Measurements from ENCODE around the gene OR13A1.
"Not testable (repeated sequence)": the region's sequence is repeated elsewhere in the genome, so short reads cannot be mapped to it uniquely, and the experiment has no call there.

The OR13A1 gene

DNA sequence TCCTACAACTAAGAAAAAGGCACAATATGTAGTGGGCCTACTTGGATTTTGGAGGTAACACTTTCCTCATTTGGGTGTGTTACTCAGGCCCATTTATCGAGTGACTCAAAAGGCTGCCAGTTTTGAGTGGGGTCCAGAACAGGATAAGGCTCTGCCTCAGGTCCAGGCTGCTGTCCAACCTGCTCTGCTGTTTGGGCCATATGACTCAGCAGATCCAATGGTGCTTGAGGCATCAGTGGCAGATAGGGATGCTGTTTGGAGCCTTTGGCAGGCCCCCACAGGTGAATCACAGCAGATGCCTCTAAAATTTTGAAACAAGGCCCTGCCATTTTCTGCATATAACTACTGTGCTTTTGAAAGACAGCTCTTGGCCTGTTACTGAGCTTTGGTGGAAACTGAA is 24.5 kb upstream of the OR13A1 start:
- peaks cover 4% of the 10 kb centered on the region for H3K27me3 ChIP-seq (replicated peaks; ENCODE audit: control insufficient read depth, insufficient read depth, low read length, poor library complexity, severe bottlenecking)

DNA sequence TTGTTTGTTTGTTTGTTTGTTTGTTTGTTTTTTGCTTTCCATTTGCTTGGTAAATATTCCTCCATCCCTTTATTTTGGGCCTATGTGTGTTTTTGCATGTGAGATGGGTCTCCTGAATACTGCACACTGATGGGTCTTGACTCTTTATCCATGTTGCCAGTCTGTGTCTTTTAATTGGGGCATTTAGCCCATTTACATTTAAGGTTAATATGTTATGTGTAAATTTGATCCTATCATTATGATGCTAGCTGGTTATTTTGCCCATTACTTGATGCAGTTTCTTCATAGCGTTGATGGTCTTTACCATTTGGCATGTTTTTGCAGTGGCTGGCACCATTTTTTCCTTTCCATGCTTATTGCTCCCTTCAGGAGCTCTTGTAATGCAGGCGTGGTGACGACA is 16.4 kb upstream of the OR13A1 start:
- H3K4me1 ChIP-seq (ENCODE audit: control insufficient read depth, insufficient read depth, low read length, poor library complexity, severe bottlenecking); H3K27me3 ChIP-seq (replicated peaks; ENCODE audit: control insufficient read depth, insufficient read depth, low read length, poor library complexity, severe bottlenecking); H3K27ac ChIP-seq (ENCODE audit: insufficient read depth, low read length, poor library complexity, severe bottlenecking); H3K9me3 ChIP-seq (ENCODE audit: control insufficient read depth, low read length); H3K4me3 ChIP-seq (ENCODE audit: insufficient read depth, low read depth, low read length, poor library complexity, severe bottlenecking); H3K36me3 ChIP-seq (ENCODE audit: control insufficient read depth, insufficient read depth, low read length); DNase-seq: not testable (repeated sequence)

More for the DNA sequence above, 24.5 kb upstream of the OR13A1 start:
- H3K36me3 ChIP-seq (ENCODE audit: control insufficient read depth, insufficient read depth, low read length): no peaks in the 10 kb centered on the region
- no peak overlapping the region for H3K27ac ChIP-seq (ENCODE audit: insufficient read depth, low read length, poor library complexity, severe bottlenecking)
- H3K4me3 ChIP-seq (ENCODE audit: insufficient read depth, low read depth, low read length, poor library complexity, severe bottlenecking): no peak overlapping the region
- H3K4me1 ChIP-seq (ENCODE audit: control insufficient read depth, insufficient read depth, low read length, poor library complexity, severe bottlenecking): no peaks in the 10 kb centered on the region
- DNase-seq: no peak
- no peaks in the 10 kb centered on the region for H3K9me3 ChIP-seq (ENCODE audit: control insufficient read depth, low read length)

DNA sequence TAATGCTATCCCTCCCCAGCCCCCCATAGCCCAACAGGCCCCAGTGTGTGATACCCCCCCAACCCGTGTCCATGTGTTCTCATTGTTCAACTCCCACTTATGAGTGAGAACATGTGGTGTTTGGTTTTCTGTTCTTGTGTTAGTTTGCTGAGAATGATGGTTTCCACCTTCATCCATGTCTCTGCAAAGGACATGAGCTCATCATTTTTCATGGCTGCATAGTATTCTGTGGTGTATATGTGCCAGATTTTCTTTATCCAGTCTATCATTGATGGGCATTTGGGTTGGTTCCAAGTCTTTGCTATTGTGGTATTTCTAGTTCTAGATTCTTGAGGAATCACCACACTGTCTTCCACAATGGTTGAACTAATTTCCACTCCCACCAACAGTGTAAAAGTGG is 11.5 kb upstream of the OR13A1 start:
- not testable (repeated sequence) for H3K9me3 ChIP-seq (ENCODE audit: control insufficient read depth, low read length); H3K4me3 ChIP-seq (ENCODE audit: insufficient read depth, low read depth, low read length, poor library complexity, severe bottlenecking); DNase-seq; H3K27me3 ChIP-seq (replicated peaks; ENCODE audit: control insufficient read depth, insufficient read depth, low read length, poor library complexity, severe bottlenecking); H3K27ac ChIP-seq (ENCODE audit: insufficient read depth, low read length, poor library complexity, severe bottlenecking); H3K4me1 ChIP-seq (ENCODE audit: control insufficient read depth, insufficient read depth, low read length, poor library complexity, severe bottlenecking); H3K36me3 ChIP-seq (ENCODE audit: control insufficient read depth, insufficient read depth, low read length)

DNA sequence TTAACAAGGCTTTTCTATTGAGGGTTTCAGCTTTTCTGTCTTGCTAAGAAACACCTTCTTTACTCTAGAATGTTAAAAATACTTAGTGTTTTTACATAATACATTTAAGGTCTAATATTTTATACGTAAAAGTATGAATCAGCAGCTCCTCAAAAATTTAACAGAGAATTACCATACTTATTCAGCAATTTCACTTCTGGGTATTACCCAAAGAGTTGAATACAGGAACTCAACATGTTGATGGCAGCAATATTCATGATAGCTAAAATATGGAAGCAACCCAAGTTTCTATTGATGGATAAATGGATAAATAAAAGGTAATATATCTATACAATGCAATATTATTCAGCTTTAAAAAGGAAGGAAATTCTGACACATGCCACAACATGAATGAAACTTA is 9.7 kb upstream of the OR13A1 start:
- Histone ChIP-seq H3K4me1 (ENCODE audit: control insufficient read depth, insufficient read depth, low read length, poor library complexity, severe bottlenecking) (no peaks in the 10 kb centered on the region), H3K36me3 (ENCODE audit: control insufficient read depth, insufficient read depth, low read length) (no peaks in the 10 kb centered on the region), H3K9me3 (ENCODE audit: control insufficient read depth, low read length) (no peaks in the 10 kb centered on the region), H3K27ac (ENCODE audit: insufficient read depth, low read length, poor library complexity, severe bottlenecking) (no peak overlapping the region), H3K4me3 (ENCODE audit: insufficient read depth, low read depth, low read length, poor library complexity, severe bottlenecking) (no peak overlapping the region), H3K27me3 (replicated peaks; ENCODE audit: control insufficient read depth, insufficient read depth, low read length, poor library complexity, severe bottlenecking) (no peaks in the 10 kb centered on the region)
- DNase-seq: no peak

DNA sequence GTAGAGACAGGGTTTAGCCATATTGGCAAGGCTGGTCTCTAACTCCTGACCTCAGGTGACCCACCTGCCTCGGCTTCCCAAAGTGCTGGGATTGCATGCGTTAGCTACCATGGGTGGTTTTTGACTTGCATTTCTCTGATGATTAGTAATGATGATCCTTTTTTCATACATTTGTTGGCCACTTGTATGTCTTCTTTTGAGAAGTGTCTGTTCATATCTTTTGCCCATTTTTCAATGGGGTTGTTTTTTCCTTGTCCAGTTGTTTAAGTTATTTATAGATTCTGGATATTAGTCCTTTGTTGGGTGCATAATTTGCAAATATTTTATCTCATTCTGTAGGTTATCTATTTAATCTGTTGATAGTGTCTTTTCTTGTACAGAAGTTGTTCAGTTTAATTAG is 4.3 kb upstream of the OR13A1 start:
- no peak for DNase-seq
- H3K36me3 ChIP-seq (ENCODE audit: control insufficient read depth, insufficient read depth, low read length): no peaks in the 10 kb centered on the region
- H3K9me3 ChIP-seq (ENCODE audit: control insufficient read depth, low read length): no peaks in the 10 kb centered on the region
- H3K4me3 ChIP-seq (ENCODE audit: insufficient read depth, low read depth, low read length, poor library complexity, severe bottlenecking): no peak overlapping the region
- no peak overlapping the region for H3K27ac ChIP-seq (ENCODE audit: insufficient read depth, low read length, poor library complexity, severe bottlenecking)
- H3K4me1 ChIP-seq (ENCODE audit: control insufficient read depth, insufficient read depth, low read length, poor library complexity, severe bottlenecking): no peaks in the 10 kb centered on the region
- H3K27me3 ChIP-seq (replicated peaks; ENCODE audit: control insufficient read depth, insufficient read depth, low read length, poor library complexity, severe bottlenecking): no peaks in the 10 kb centered on the region

DNA sequence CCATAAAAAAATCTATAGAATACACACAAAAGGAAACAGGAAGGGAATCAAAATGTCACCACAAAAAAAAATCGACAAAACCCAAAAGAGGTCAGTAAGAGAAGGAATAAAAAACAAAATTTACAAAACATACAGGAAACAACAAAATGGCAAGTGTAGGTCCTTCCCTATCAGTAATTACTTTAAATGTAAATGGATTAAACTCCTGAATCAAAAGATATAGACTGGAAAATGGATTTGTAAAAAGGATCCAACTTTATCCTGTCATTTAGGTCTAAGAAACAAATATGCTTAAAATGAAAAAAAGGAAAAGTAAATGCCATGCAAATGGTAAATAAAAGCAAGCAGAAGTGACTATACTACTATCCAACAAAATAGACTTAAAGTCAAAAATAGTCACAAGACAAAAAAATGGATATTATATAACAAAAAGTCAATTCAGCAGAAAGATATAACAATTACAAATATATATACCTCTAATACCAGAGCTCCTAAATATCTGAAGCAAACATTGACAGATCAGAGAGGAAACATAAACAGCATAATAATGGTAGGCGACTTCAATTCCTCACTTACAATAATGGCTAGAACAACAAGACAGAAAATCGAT is 2.0 kb downstream of the OR13A1 start:
- H3K36me3 ChIP-seq (ENCODE audit: control insufficient read depth, insufficient read depth, low read length): no peaks in the 10 kb centered on the region
- no peaks in the 10 kb centered on the region for H3K4me1 ChIP-seq (ENCODE audit: control insufficient read depth, insufficient read depth, low read length, poor library complexity, severe bottlenecking)
- DNase-seq: no peak
- H3K4me3 ChIP-seq (ENCODE audit: insufficient read depth, low read depth, low read length, poor library complexity, severe bottlenecking): no peak overlapping the region
- no peaks in the 10 kb centered on the region for H3K9me3 ChIP-seq (ENCODE audit: control insufficient read depth, low read length)
- no peak overlapping the region for H3K27ac ChIP-seq (ENCODE audit: insufficient read depth, low read length, poor library complexity, severe bottlenecking)
- H3K27me3 ChIP-seq (replicated peaks; ENCODE audit: control insufficient read depth, insufficient read depth, low read length, poor library complexity, severe bottlenecking): no peaks in the 10 kb centered on the region

DNA sequence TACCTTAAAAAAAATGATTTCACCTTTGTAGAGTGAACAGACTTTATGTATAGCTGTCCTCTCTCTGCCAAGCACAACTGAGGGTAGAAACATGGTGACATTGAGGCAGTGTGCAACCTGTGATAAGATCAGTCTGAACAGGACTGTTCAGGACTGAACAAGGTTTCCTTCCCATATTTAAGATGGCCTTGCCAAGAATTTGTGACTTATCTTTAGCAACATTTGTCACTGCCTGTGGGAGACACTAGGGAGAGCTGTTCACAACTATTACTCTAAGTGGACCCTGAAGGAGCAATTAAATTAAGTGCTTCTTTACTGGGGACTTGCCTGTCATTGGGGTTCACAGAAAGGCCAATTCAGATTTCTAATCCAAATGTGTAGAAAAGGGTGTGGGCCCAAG is 6.7 kb downstream of the OR13A1 start:
- no peak for DNase-seq
- no peaks in the 10 kb centered on the region for H3K27me3 ChIP-seq (replicated peaks; ENCODE audit: control insufficient read depth, insufficient read depth, low read length, poor library complexity, severe bottlenecking)
- H3K27ac ChIP-seq (ENCODE audit: insufficient read depth, low read length, poor library complexity, severe bottlenecking): no peak overlapping the region
- no peaks in the 10 kb centered on the region for H3K9me3 ChIP-seq (ENCODE audit: control insufficient read depth, low read length)
- H3K36me3 ChIP-seq (ENCODE audit: control insufficient read depth, insufficient read depth, low read length): no peaks in the 10 kb centered on the region
- H3K4me1 ChIP-seq (ENCODE audit: control insufficient read depth, insufficient read depth, low read length, poor library complexity, severe bottlenecking): no peaks in the 10 kb centered on the region
- no peak overlapping the region for H3K4me3 ChIP-seq (ENCODE audit: insufficient read depth, low read depth, low read length, poor library complexity, severe bottlenecking)

DNA sequence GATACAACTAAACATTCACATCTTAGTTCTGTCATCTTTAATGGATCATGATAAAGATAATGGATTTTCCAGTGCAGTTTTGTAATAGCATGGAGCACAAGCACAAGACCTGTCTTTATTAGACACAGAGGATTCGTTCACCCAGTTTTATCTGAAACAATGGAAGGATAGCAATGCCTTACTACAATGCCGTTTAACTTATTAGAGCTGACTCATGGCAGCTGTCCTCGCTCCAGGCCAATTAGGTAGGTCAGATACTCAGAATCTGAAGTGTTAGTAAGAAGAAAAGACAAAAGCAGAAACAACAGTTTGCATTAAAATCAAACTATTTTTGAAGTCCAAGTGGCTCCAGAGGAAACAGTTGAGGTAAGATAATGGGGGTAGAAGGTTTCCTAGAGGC is 12.8 kb downstream of the OR13A1 start:
- DNase-seq: no peak
- H3K27me3 ChIP-seq (replicated peaks; ENCODE audit: control insufficient read depth, insufficient read depth, low read length, poor library complexity, severe bottlenecking): no peaks in the 10 kb centered on the region
- H3K4me3 ChIP-seq (ENCODE audit: insufficient read depth, low read depth, low read length, poor library complexity, severe bottlenecking): no peak overlapping the region
- H3K9me3 ChIP-seq (ENCODE audit: control insufficient read depth, low read length): no peaks in the 10 kb centered on the region
- no peaks in the 10 kb centered on the region for H3K36me3 ChIP-seq (ENCODE audit: control insufficient read depth, insufficient read depth, low read length)
- no peak overlapping the region for H3K27ac ChIP-seq (ENCODE audit: insufficient read depth, low read length, poor library complexity, severe bottlenecking)
- H3K4me1 ChIP-seq (ENCODE audit: control insufficient read depth, insufficient read depth, low read length, poor library complexity, severe bottlenecking): no peaks in the 10 kb centered on the region

DNA sequence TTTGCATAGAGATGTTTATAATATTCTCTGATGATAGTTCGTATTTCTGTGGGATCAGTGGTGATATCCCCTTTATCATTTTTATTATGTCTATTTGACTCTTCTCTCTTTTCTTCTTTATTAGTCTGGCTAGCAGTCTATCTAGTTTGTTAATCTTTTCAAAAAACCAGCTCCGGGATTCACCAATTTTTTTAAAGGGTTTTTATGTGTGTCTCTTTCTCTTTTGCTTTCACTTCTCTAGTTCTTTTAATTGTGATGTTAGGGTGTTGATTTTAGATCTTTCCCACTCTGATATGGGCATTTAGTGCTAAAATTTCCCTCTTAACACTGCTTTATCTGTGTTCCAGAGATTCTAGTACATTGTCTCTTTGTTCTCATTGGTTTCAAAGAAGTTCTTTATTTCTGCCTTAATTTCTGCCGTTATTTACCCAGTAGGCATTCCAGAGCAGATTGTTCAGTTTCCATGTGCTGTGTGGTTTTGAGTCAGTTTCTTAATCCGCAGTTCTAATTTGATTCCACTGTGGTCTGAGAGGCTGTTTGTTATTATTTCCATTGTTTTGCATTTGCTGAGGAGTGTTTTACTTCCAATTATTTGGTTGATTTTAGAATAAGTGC is 17.0 kb downstream of the OR13A1 start:
- not testable (repeated sequence) for H3K9me3 ChIP-seq (ENCODE audit: control insufficient read depth, low read length); H3K4me1 ChIP-seq (ENCODE audit: control insufficient read depth, insufficient read depth, low read length, poor library complexity, severe bottlenecking); H3K27me3 ChIP-seq (replicated peaks; ENCODE audit: control insufficient read depth, insufficient read depth, low read length, poor library complexity, severe bottlenecking); H3K4me3 ChIP-seq (ENCODE audit: insufficient read depth, low read depth, low read length, poor library complexity, severe bottlenecking); H3K36me3 ChIP-seq (ENCODE audit: control insufficient read depth, insufficient read depth, low read length); DNase-seq; H3K27ac ChIP-seq (ENCODE audit: insufficient read depth, low read length, poor library complexity, severe bottlenecking)

DNA sequence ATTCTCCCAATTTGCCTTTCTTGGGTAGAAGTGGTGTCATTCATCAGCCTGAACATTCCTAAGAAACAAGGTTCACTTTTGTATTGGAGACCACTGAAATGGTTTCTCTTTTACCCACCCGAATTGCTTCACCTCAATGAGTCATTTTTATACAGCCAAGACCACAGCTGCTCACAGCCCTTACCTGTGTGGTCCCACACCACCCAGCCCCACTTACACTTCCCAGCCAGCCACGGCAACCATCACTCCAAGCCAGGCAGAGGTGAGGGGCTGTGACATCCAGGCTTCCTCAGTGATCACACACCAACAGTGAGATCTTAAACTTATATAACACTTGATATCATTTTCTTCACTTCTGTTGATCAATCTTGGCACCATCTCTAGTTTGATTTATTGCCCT is 20.7 kb downstream of the OR13A1 start:
- Histone ChIP-seq H3K36me3 (ENCODE audit: control insufficient read depth, insufficient read depth, low read length) (no peaks in the 10 kb centered on the region), H3K27ac (ENCODE audit: insufficient read depth, low read length, poor library complexity, severe bottlenecking) (no peak overlapping the region), H3K27me3 (replicated peaks; ENCODE audit: control insufficient read depth, insufficient read depth, low read length, poor library complexity, severe bottlenecking) (no peaks in the 10 kb centered on the region), H3K4me1 (ENCODE audit: control insufficient read depth, insufficient read depth, low read length, poor library complexity, severe bottlenecking) (no peaks in the 10 kb centered on the region), H3K9me3 (ENCODE audit: control insufficient read depth, low read length) (no peaks in the 10 kb centered on the region), H3K4me3 (ENCODE audit: insufficient read depth, low read depth, low read length, poor library complexity, severe bottlenecking) (no peak overlapping the region)
- DNase-seq: no peak
